Measurements from ENCODE around the gene ANKRD1. TPM values are rescaled to one million over a fixed set of nuclear protein-coding genes. Genes with fewer than 3 reads are reported as not detected.

The ANKRD1 gene
- total and polyA plus RNA-seq, 2 donors, result 2.0 to 27.4 TPM

Other genes starting within 250 kb of the ANKRD1 start
- 0.14 TPM for gene HTR7, start 63.0 kb downstream of the ANKRD1 start, total RNA-seq
- gene HTR7, start 63.0 kb downstream of the ANKRD1 start, polyA plus RNA-seq, result 0.09 TPM
- gene RPP30, start 49.1 kb downstream of the ANKRD1 start, total RNA-seq, result 66.8 TPM
- gene RPP30, start 49.1 kb downstream of the ANKRD1 start, polyA plus RNA-seq, result 47.1 TPM